ENCODE results near the gene UHRF1.
A peak's percentile ranks its signal among the peaks of the same experiment; 100 is the strongest.

The UHRF1 gene

DNA sequence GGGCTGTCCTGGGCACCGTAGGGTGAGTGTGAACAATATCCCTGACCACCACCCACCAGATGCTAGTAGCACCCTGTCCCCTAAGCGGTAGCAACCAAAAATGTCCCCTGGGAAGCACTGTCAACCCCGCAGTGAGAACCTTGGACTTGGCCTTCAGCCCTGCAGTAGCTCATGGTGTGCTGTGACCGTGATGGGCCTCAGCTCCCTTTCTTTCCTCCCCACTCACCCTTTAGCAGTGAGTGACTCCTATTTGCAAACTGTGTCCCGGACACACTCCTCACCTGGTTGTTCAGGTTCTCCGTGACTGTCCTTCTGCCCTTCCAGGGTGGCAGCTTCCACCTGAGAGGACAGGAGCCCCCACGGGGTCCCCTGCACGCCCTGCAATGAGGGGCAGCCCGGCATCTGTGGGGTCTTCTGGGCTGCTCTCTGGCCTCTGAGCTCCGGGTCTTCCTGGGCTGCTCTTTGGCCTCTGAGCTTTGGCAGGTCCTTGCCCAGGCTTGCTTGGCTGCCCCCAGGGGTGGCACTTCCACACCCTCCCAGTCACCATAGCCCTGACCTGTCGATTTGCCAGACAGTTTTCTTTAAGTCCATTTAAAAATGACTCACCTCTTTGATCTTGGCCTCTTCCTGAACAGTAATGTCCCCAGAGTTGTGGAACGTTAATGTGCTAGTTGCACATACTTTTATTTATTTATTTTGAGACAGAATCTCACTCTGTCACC lies 63.4 kb downstream of the UHRF1 start:
- no peak for DNase-seq

- no peak for DNase-seq
Measured at GRCh38 chr19:4974880-4975469, 65.7 kb downstream of the UHRF1 start.

DNA sequence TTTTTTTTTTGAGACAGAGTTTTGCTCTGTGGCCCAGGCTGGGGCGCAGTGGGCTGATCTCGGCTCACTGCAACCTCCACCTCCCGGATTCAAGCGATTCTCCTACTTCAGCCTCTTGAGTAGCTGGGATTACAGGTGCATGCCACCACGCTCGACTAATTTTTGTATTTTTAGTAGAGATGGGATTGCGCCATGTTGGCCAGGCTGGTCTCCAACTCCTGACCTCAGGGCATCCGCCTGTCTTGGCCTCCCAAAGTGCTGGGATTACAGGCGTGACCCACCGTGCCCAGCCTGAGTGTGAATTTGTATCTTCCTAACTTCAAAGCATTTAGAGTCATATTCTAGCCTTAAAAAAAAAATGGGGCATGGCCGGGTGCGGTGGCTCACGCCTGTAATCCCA lies 66.3 kb downstream of the UHRF1 start:
- peak; percentile 36 for DNase-seq

- peak; percentile 99 for DNase-seq
Measured at GRCh38 chr19:4976401-4977298, 67.3 kb downstream of the UHRF1 start.

GRCh38 chr19:4977299-4978174 lies 68.2 kb downstream of the UHRF1 start:
- no peak for DNase-seq

DNA sequence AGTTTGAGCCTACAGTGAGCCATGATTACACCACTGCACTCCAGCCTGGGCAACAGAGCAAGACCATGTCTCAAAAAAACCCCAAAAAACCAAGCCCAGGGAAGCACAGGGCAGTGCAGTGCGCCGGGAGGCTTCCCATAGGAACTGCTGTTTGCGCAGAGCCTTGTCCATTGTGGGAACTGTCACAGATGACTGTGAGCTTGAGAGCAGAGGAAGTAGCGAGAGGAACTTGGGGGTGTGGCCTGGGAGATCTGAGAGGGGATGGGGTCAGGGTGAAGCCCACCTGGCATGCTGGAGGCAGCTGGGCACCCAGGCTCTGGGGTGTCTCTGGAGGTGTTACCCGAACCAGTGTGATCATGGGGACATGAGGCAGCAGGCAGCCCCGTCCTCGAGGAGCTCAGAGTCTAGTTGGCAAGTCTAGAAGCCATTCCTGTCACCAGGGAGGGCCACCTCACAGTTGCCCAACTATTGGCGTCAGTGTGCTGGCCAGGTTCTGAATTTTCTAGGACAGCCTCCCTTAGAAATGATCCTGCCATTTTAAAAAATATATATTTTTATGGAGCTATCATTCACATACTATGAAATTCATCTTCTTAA lies 70.0 kb downstream of the UHRF1 start:
- DNase-seq: peak; percentile 44

DNA sequence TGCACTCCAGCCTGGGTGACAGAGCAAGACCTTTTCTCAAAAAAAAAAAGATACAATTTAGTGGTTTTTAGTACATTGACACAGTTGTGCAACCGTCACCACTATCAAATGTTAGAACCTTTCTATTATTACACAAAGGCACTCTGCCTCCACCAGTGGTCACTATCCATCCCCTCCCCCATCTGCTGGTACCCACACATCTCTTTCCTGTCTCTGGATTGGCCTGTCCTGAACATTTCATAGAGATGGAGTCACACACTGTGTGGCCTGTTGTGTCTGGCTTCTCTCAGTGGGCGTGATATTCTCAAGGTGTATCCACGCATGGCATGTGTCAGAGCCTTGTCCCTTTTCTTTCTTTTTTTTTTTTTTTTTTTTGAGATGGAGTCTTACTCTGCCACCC lies 70.8 kb downstream of the UHRF1 start:
- peak; percentile 77 for DNase-seq

DNA sequence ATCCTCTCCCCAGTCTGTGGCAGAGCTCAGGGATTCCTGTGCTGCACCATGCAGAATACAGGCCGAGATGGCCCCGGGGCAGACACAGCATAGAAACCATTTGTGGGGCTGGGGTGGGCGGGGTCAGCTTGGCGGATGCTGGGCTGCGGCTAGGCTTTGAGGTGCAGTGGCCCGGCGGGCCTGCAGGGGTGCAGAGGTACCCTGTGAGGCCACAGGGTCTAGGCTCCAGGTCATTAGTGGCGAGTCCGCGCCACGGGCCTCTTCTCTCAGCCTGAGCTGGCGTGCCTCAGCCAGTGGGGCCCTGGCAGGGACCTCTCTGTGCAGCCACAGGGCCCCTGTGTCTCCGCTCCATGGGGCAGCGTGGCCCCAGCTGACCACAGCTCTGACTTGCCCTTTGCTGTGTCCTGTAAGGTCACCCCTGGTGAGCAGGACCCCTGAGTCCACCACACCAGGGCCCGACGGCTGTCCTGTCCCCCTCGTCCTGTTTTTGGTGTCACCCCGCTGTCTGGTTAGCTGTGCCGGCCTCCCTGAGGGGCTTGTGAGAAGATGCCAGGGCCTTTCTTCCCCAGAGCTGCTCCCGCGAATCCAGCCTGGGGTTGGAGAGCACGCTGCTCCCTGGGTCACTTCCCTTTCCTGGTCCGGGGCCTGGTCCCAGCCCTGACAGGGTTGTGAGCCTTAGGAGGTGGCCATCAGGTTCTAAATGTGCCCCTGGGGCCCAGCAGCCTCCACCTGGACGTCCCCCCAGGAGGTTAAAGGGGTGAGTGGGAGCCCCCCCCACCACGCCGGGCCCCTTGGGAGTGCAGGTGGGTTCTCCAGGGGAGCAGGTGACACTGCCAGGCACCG lies 71.8 kb downstream of the UHRF1 start:
- no peak for DNase-seq

DNA sequence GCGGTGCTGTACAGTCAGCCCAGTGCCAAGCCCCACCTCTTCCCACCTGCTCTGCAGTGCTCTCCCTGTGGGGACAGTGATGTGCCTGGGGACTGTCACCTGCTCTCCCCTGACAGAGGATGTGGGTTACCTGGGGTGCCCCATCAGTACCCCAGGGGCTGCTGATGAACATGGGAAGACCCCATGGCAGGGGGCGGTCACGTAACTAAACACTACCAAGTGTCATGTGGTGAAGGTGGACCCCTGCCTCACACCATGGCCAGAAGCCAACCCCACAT lies 72.3 kb downstream of the UHRF1 start:
- DNase-seq: no peak

DNA sequence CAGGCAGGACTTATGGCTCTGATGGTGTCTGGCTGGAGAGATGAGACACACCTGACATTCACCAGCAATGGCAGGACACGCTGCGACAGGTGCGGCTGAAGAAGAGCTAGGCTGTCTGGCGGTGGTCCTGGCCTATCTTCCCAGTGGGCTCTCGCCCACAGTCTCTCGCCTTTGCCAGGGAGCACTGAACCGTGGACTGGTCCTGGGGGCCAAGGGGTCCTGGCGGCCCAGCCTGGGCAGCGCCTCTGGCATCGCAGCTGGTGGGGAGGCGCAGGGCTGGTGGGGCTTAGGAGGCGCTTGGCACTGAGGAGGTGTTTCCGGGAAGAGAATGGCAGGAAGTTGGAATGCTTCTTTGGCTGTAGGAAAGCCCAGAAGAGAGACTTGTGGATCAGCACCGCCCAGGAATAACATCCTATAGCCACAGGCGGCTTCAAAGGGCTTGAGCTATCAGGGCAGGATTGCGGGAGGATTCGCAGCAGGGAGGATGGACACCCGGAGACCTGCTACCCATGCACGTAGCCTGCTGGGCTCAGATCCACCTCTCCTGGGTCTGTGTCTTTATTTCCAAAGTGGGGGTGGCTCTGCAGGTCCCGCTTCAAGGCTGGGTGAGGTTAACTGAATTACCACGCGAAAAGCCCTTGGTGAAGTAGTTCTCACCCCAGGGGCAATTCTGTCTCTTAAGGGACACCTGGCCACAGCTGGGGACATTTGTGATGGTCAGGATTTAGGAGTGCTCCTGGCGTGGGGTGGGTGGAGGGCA lies 74.2 kb downstream of the UHRF1 start:
- no peak for DNase-seq

- DNase-seq: no peak
Measured at GRCh38 chr19:4984106-4984380, 74.7 kb downstream of the UHRF1 start.

GRCh38 chr19:4984438-4984990 lies 75.2 kb downstream of the UHRF1 start:
- DNase-seq: no peak

DNA sequence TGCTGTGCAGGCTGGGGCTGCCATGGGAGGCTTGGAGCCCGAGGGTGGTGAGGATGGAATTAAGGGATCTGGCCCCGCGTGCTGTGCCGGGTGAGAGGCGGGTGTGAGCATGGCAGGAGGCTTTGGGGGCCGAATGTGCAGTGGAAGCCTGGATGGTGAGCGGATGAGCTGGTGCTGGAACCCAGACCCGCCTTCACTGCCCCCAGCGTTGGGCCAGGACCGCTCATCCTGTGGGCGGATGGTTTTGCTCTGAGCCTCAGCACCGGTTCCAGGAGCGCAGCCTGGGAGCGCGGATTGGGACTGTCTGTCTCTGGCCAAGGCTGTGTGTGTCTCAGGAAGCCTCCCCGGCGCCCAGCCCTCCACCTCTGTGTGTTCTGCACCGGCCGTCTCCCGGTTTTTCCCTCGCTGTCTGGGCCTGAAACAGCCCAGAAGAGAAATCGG lies 76.3 kb downstream of the UHRF1 start:
- no peak for DNase-seq

- DNase-seq: no peak
Measured at GRCh38 chr19:4986056-4986455, 76.8 kb downstream of the UHRF1 start.

DNA sequence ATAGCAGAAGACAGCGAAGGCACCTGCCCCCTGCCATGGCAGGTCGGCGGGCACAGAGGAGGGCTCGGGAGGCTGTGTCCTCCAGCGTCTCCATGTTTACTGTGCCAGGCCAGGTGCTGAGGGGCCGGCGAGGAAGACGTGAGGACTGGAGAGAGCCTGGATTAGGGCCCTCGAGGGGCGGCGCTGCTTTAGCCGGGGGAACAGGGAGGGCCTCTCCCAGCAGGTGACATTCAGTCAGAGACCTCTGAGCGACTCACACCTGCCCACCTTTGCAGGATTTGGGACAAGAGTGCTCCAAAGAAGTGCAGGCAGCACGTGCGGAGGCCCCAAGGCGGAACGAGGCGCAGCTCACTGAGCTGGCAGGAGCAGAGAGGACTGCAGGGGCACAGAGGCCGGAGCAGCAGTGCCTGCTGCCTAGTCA lies 77.2 kb downstream of the UHRF1 start:
- no peak for DNase-seq

GRCh38 chr19:4987256-4987655 lies 78.0 kb downstream of the UHRF1 start:
- no peak for DNase-seq

GRCh38 chr19:4987692-4988370 lies 78.5 kb downstream of the UHRF1 start:
- no peak for DNase-seq

GRCh38 chr19:4988770-4989251 lies 79.5 kb downstream of the UHRF1 start:
- no peak for DNase-seq

DNA sequence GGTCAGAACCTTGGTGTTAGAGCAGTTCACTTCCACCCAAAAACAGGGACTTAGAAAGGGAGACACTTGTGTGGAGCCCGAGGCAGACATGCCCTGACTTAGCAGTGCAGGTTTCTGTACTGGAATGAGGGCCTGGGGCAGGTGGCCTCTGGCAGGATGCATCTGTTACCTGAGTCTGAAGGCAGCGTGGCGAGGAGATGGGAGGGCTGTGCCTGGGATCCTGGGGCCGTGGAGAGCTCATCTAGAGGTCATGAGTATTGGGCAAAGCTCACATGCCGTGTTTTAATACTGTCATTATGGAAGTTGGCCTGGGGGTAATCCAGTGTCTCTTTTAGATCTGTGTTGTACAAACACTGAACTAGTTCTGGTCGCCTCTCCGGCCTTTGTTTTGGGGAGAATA lies 81.0 kb downstream of the UHRF1 start:
- DNase-seq: no peak

DNA sequence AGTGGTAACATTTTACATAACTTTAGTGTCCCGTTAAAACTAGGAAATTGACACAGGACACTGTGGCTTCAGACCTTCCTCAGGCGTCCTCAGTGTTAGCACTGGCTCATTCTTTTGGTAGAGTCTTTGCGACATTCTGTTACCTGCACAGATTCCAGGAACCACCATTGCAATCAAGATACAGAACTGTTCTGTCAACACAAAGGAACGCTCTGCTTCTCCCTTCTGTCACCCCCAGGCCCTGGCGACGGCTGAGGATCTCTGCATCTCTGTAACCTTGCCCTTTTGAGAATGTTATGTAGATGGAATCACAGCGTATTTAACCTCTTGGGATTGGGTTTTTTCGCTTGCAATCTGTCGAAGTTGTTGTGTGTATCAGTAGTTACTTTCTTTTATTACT lies 82.2 kb downstream of the UHRF1 start:
- no peak for DNase-seq

Measured in MV-4-11 (cell line).